ENCODE data around the gene NPR3. TPM values are rescaled to one million over a fixed set of nuclear protein-coding genes. Genes with fewer than 3 reads are reported as not detected.

The NPR3 gene
- total RNA-seq, 2 donors from 2014 or later = 0.20 to 0.82 TPM

GRCh38 chr5:32714836-32715235 lies 3.7 kb downstream of the NPR3 start:
- Histone ChIP-seq H3K27ac (ENCODE audit: low read depth, low read length) (no peak overlapping the region), H3K27me3 (ENCODE audit: control insufficient read depth, insufficient read depth, low read length, poor library complexity, severe bottlenecking) (peaks cover 68% of the 10 kb centered on the region), H3K9me3 (ENCODE audit: control insufficient read depth, low read length) (no peaks in the 10 kb centered on the region), H3K4me3 (ENCODE audit: low read length) (no peak overlapping the region), H3K9ac (ENCODE audit: extremely low read depth, low read length, poor library complexity, severe bottlenecking) (no peak overlapping the region), H3K36me3 (ENCODE audit: control insufficient read depth, insufficient read depth, low read length) (no peaks in the 10 kb centered on the region), H3K4me1 (ENCODE audit: control insufficient read depth, insufficient read depth, low read length) (peaks cover 4% of the 10 kb centered on the region)
- H3K27me3 Mint-ChIP-seq (ENCODE audit: insufficient read depth) = peaks cover 90% of the 10 kb centered on the region
- WGBS, 2 experiments (ENCODE audit: insufficient coverage in 1 of 2, insufficient read length in 1 of 2) = 78 to 100% methylated on average over 1 to 3 of the region's 4 CpGs
- no peak for DNase-seq
- no peaks in the 10 kb centered on the region for H3K36me3 Mint-ChIP-seq (ENCODE audit: low read depth)
- H3K9me3 Mint-ChIP-seq = peaks cover 19% of the 10 kb centered on the region
- H3K27ac Mint-ChIP-seq = no peak overlapping the region
- no peak for TF ChIP-seq CTCF (conservative IDR thresholded peaks at IDR 0.05)
- H3K4me1 Mint-ChIP-seq = peaks cover 22% of the 10 kb centered on the region
- H3K4me3 Mint-ChIP-seq = no peak overlapping the region

GRCh38 chr5:32720300-32720699 lies 9.2 kb downstream of the NPR3 start:
- no peak overlapping the region for H3K27ac Mint-ChIP-seq
- H3K27me3 Mint-ChIP-seq (ENCODE audit: insufficient read depth) = peaks cover 57% of the 10 kb centered on the region
- H3K27ac ChIP-seq (ENCODE audit: low read depth, low read length) = no peak overlapping the region
- 97% methylated on average over 2 of the region's 2 CpGs; no CpG with 5 or more reads in 1 of the 2 experiments for WGBS, 2 experiments (ENCODE audit: insufficient coverage in 1 of 2, insufficient read length in 1 of 2)
- no peaks in the 10 kb centered on the region for H3K4me1 Mint-ChIP-seq
- no peak for DNase-seq
- H3K4me3 ChIP-seq (ENCODE audit: low read length) = no peak overlapping the region
- H3K4me1 ChIP-seq (ENCODE audit: control insufficient read depth, insufficient read depth, low read length) = no peaks in the 10 kb centered on the region
- no peaks in the 10 kb centered on the region for H3K36me3 ChIP-seq (ENCODE audit: control insufficient read depth, insufficient read depth, low read length)
- peaks cover 13% of the 10 kb centered on the region for H3K27me3 ChIP-seq (ENCODE audit: control insufficient read depth, insufficient read depth, low read length, poor library complexity, severe bottlenecking)
- peaks cover 19% of the 10 kb centered on the region for H3K9me3 Mint-ChIP-seq
- no peaks in the 10 kb centered on the region for H3K9me3 ChIP-seq (ENCODE audit: control insufficient read depth, low read length)
- no peaks in the 10 kb centered on the region for H3K36me3 Mint-ChIP-seq (ENCODE audit: low read depth)
- no peak overlapping the region for H3K4me3 Mint-ChIP-seq
- no peak for TF ChIP-seq CTCF (conservative IDR thresholded peaks at IDR 0.05)
- no peak overlapping the region for H3K9ac ChIP-seq (ENCODE audit: extremely low read depth, low read length, poor library complexity, severe bottlenecking)

- no peak overlapping the region for H3K4me3 Mint-ChIP-seq
- H3K9me3 Mint-ChIP-seq = peaks cover 19% of the 10 kb centered on the region
- DNase-seq = no peak
These were observed 10.5 kb downstream of the NPR3 start for GRCh38 chr5:32721626-32722025.

More at GRCh38 chr5:32721626-32722025, 10.5 kb downstream of the NPR3 start:
- Histone ChIP-seq H3K36me3 (ENCODE audit: control insufficient read depth, insufficient read depth, low read length) (no peaks in the 10 kb centered on the region), H3K9ac (ENCODE audit: extremely low read depth, low read length, poor library complexity, severe bottlenecking) (no peak overlapping the region), H3K4me1 (ENCODE audit: control insufficient read depth, insufficient read depth, low read length) (no peaks in the 10 kb centered on the region), H3K27me3 (ENCODE audit: control insufficient read depth, insufficient read depth, low read length, poor library complexity, severe bottlenecking) (peaks cover 10% of the 10 kb centered on the region), H3K9me3 (ENCODE audit: control insufficient read depth, low read length) (no peaks in the 10 kb centered on the region), H3K4me3 (ENCODE audit: low read length) (no peak overlapping the region), H3K27ac (ENCODE audit: low read depth, low read length) (no peak overlapping the region)
- TF ChIP-seq CTCF (conservative IDR thresholded peaks at IDR 0.05) = no peak
- Mint-ChIP-seq H3K27me3 (ENCODE audit: insufficient read depth) (peaks cover 56% of the 10 kb centered on the region), H3K27ac (no peak overlapping the region), H3K4me1 (no peaks in the 10 kb centered on the region), H3K36me3 (ENCODE audit: low read depth) (no peaks in the 10 kb centered on the region)

Measured in endodermal cell (in vitro differentiated cells).